NCI-H2171 (cell line): Measurements from ENCODE around the gene UROC1.

Source experiments
- DNase-seq: peaks from one replicate; lab custom pipeline; 2025; lab: John Stamatoyannopoulos, UW

UROC1 gene

GRCh38 chr3:126440709-126440995, 76.9 kb downstream of the UROC1 start:
- DNase-seq: no peak

GRCh38 chr3:126439968-126440708, 77.4 kb downstream of the UROC1 start:
- no peak for DNase-seq

- DNase-seq: no peak
Observed at GRCh38 chr3:126439346-126439967, 78.1 kb downstream of the UROC1 start.

GRCh38 chr3:126438746-126439145, 78.8 kb downstream of the UROC1 start:
- no peak for DNase-seq

GRCh38 chr3:126438186-126438585, 79.4 kb downstream of the UROC1 start:
- no peak for DNase-seq

- DNase-seq: no peak
Observed at GRCh38 chr3:126436826-126437717, 80.5 kb downstream of the UROC1 start.

GRCh38 chr3:126435456-126436315, 81.9 kb downstream of the UROC1 start:
- DNase-seq: no peak

- no peak for DNase-seq
Observed at GRCh38 chr3:126434931-126435411, 82.6 kb downstream of the UROC1 start.

- no peak for DNase-seq
Observed at GRCh38 chr3:126434264-126434590, 83.3 kb downstream of the UROC1 start.

GRCh38 chr3:126433496-126434263, 83.9 kb downstream of the UROC1 start:
- peak; percentile 6 for DNase-seq

- no peak for DNase-seq
Observed at GRCh38 chr3:126433105-126433430, 84.5 kb downstream of the UROC1 start.

GRCh38 chr3:126432361-126433104, 85.0 kb downstream of the UROC1 start:
- no peak for DNase-seq
